HG02623 (cell line): ENCODE measurements around the gene PNKD.
"Not testable (repeated sequence)": the region's sequence is repeated elsewhere in the genome, so short reads cannot be mapped to it uniquely, and the experiment has no call there.

Experiments
- ATAC-seq: cut with Tn5 transposase; IDR thresholded peaks from one replicate; pipeline ENCODE4 v1.9.1; 2021; ENCODE audit warnings: moderate library complexity; ENCODE audit not compliant: unreplicated experiment

PNKD gene

DNA sequence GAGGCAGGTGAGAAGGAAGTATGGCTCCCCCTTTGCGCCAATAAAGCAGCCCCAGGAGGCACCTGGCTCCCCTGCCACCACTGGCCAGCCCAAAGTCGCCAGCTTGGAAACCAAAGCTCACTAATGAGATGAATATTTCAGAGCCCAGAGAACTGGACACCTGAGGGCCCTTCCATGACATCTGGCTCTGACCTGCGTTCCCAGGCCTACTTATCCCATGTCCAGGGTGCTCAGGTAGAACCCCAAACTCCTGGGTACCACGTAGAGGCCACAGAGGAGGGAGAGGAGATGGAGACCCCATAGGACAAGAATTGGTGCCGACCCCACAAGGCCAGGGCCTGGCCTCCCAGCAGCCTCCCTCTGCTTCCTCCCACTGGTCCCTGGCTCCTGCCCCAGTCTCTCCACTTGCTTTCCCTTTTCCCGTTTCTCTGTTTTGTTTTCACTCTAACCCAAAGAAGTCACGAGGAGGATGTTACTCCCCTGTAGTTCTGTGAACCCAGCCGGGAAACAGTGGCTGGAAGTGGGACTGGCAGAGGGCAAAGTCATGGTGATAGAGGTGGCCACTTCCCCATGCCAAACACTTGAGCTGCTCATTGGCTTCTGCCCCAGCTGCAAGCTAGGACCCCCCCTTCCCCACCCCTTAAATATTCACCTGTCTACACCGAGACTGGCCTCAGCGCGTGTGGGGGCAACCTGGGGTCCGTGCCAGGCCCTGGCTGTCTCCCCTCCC, 21.2 kb downstream of the PNKD start:
- no peak for ATAC-seq

DNA sequence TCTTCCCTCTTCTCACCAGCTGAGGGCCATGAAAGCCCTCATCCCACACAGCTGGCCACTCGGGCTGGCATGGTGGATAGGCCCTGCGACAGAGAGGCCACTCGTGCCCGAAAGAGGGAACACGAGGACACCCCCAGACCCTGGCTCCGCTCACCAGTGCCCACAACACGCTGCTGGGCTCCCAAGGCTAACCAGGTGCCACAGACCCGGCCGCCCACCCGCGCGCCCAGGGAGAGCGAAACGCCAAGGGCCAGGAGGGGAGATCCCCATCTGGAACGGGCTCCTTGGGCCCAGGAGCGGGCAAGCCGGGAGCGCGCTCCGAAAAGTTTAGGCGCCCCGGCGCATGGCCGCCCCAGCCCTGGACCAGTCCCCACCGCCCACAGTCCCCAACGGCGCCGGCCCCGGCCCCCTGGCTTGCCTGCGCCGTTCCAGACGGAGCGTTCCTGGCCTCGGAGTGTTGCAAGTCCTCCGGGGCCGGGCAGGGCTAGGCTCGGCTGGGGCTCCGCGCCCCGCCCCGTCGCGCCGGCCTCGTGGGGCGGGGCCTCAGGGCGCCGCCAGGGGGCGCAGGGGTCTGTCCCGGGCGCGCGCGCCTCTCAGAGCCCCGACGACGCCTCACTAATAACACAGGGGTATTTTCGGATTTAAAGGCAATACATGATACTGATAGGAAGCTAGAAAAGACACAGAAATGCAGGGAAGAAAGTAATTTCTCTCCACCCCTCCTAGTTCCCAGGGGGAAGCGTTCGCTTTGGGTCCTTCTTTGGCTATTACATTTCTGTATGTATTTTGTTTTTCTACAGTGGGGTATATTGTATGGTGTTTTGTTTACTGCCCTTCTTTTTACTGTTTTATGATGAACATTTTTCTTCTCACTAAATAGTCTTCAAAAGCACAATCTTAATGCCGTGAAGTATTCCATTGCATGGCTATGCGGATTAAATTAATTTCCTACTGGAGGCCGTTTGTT, 22.0 kb downstream of the PNKD start, which contains the start of gene TMBIM1:
Gene TMBIM1, minus strand, starts transcription at position 456 of the 967 bp plus-strand sequence. CDS start 10,362 bp downstream, outside the sequence.
- ATAC-seq = peak; percentile 69

DNA sequence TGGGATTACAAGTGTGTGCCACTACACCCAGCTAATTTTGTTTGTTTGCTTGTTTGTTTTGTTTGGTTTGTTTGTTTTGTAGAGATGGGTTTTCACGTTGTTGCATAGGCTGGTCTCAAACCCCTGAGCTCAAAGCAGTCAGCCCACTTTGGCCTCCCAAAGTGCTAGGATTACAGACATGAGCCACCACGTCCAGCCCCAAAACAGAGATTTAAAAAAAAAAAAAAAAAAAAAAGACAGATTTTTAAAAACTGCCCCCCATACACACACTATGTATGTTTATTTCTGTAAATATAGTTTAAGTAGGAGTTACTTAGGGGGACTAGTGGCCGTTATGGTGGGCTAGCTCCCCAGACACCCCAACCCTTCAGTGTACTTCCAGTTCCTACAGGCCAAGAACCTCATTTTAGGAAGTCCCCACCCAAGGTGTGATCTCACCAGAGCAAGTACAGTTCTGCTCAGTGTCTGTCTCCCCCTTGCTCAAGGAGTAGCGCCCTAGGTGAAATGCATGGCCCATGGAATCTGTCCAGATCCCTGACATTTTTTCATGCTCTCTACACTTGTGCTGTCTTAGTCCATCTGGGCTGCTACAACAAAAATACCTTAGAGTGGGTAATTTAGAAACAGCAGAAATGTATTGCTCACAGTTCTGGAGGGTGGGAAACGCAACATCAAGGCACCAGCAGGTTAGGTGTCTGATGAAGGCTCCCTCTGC, 23.6 kb downstream of the PNKD start:
- no peak for ATAC-seq

DNA sequence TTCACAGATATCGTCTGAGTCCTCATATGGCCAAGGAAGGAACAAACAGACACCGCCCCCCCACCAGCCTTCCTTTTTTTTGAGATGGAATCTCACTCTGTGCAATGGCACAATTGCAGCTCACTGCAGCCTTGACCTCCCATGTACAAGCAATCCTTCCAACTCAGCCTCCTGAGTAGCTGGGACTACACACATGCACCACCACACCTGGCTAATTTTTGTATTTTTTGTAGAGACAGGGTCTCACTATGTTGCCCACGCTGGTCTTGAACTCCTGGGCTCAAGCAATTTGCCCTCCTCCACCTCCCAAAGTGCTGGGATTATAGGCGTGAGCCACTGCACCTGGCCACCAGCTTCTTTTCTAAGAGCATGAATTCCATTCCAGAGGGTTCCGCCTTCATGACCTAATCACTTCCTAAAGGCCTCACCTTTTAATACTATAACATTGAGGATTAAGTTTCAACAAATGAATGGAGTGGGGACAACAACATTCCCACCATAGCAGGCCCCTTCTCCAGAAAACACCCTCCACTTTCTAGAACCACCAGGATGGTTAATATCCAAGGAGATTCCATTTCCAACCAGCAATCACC, 24.2 kb downstream of the PNKD start:
- no peak for ATAC-seq

DNA sequence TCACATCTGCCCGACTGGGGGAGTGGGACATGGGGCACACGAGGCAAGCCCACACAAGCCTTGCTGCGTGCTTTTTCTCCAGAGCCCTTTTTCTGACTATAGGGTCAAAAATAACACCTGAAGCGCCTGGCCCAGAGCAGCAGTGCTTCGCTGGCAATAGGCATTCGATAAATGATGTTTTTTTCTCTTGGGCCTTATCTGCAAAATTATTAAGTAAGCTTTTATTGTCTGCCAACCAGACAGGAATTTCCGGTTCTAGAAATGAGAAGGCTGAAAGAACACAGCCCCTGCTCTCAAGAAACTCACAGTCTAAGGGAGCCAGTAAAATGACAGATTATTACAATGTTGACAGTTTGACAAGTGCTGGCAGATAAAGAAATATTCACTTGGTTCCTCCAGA, 24.7 kb downstream of the PNKD start:
- no peak for ATAC-seq

DNA sequence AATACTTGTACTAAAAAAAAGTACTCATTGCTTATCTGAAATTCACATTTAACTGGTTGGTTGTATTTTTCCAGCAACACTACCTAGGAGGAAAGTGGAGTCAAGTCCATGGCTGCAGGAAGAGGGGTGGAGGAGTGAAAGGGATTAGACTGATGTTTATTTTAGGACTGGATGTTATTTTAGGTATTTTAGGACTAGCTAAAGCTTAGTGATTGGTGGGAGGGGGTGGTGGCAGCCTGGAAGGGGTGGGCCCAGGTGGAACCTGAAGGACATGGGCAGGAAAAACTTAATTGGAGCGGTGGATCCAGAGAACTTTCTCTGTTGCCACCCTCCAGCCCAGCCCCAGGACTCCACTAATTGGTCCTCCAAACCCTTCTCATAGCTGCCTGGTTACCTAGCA, 25.9 kb downstream of the PNKD start:
- no peak for ATAC-seq

DNA sequence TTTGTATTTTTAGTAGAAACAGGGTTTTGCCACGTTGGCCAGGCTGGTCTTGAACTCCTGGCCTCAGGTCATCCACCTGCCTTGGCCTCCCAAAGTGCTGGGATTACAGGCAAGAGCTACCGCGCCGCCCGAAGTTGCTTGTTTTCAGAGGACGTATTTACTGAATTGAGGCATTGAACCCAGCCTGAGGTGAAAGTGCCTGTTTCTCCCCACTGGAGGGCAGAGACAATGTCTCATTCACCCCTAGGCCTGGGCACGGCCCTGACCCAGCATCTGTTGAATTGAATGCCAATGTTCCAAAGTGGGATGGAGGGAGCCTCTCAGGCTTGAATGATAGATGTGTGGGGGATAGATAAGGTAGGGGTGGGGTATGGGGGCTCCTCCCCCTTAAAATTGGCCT, 26.5 kb downstream of the PNKD start:
- no peak for ATAC-seq

DNA sequence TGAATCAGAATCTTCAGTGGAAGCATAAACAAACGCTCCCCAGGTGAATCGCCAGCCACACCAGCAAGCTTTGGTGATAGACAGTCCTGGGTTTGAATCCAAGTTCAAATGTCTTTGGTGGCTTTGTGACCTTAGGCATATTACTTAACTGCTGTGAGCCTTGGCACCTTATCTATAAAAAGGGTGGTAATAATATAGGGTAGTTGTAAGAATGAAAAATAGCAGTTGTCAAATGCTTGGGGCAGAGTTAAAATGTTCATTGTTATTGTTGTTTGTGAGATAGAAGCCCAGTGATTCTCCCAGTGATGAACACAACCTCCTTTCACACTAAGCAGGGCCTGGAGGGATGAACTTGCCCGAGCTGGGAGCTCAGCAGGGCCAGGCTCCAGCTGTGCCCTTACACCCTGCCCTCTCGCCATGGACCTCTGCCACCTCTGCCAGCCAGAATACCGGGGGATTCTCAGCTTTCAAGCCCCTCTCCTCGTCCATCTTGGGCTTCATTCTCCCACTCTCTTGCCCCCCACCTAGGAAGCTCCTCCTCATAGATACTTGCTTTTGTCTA, 28.1 kb downstream of the PNKD start:
- no peak for ATAC-seq

DNA sequence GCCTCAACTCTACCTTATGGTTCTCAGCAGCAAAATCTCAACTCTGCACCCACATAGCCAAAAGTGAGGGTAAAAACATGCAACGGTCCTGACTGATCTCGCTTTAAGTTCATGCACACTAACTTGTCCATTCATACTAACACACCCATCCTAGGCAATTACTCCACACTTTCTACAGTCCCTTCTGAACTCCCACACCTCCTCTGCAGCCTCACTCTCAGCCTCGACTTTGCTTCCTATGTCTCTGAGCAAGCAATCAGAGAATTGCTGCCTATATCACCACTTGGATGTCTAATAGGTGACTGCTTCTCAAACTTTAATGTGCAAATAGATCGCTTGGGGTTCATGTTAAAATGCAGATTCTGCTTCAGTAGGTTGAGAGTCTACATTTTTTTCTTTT, 29.8 kb downstream of the PNKD start:
- ATAC-seq = no peak

DNA sequence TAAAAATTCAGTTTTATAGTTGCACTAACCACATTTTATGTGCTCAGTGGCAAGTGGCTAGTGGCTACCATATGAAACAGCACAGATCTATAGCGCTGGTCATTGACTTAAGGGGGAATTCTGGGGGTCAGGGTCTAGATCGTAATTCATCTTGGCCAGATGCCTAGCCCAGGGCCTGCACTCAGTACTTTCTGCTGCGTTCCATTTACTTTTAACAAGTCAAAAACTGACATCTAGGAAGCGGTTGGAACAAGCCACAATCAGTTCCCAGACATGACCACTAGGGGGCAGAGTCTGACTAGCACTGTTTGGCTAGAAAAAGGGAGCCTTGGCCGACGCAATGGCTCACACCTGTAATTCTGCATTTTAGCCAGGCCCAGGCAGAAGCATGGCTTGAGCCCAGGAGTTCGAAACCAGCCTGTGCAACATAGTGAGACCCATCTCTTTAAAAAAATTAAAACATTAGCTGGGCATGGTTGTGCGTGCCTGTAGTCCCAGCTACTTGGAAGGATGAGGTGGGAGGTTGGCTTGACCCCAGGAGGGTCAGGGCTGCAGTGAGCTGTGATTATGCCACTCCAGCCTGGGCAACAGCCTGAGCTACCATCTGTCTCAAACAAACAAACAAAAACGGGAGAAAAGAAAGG, 31.0 kb downstream of the PNKD start:
- no peak for ATAC-seq

DNA sequence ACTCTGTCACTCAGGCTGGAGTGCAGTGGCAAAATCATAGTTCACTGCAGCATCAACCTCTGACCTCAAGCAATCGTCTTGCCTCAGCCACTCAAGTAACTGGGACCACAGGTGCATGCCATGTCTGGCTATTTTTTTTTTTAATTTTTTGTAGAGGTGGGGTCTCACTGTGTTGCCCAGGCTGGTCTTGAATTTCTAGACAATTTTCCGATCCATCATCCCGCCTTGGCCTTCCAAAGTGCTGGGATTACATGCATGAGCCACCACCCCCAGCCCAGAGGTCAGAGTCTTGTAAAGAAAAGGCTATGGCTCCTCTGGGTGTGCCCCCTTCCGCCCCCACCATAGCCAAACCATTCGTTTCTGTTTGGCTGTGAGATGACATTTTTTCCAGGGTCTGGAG, 35.1 kb downstream of the PNKD start:
- ATAC-seq = no peak

DNA sequence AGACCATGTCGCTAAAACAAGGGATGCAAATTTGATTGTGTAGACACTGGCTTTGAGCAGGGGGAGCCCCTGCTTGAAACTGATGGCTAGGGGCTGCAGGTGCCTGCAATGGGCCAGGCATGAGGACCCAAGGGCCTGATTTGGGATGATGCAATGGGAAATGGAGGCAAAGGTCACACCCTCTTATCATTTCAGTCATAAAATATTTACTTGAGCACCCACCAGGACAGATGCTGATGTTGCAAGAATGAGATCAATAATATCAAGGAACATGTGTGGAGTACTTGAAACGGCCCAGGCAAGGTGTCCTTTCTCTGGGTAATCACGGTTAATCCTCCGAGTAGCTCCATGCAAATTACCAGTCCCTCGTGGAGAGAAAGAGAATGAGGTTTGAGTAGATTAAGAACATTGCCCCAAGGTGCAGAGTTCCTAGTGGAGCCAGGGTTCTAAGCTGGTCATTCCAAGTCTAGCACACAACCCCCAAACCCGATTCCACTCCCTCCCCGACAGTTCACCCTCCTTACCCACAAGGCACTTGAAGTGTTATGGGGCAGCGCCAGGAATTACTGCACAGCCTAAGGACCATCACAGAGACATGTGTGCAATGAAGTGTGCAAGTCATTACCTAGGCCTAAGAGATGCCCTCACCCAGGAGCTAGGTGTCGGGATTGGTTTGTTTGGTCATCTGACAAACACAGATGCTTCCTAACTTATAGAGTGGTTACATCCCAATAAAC, 36.0 kb downstream of the PNKD start:
- ATAC-seq = no peak

DNA sequence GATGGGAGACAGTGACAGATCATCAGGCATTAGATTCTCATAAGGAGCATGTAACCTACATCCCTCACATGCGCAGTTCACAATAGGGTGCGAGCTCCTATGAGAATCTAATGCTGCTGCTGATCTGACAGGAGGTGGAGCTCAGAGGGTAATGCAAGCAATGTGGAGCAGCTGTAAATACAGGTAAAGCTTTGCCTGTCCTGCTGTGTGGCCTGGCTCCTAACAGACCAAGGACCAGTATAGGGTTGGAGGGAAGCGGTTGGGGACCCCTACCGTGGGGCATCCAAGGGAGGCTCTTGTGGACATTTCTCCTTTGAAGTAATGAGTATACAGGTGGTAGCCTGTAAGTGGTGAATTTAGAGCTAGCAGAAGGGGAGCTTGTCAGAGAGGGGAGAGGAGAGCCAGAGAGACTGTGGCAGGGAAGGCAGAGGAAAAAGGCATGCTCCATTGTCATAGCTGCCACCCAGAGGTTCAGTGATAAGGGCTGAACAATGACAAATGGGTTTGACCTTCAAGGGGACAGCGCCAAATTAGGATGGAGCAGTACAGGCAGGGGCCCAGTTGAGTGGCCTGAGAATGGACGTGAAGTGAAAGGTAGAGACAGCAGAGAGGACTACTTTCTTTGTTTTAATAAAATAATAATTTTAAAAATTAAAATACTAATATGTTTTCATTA, 37.2 kb downstream of the PNKD start:
- no peak for ATAC-seq

DNA sequence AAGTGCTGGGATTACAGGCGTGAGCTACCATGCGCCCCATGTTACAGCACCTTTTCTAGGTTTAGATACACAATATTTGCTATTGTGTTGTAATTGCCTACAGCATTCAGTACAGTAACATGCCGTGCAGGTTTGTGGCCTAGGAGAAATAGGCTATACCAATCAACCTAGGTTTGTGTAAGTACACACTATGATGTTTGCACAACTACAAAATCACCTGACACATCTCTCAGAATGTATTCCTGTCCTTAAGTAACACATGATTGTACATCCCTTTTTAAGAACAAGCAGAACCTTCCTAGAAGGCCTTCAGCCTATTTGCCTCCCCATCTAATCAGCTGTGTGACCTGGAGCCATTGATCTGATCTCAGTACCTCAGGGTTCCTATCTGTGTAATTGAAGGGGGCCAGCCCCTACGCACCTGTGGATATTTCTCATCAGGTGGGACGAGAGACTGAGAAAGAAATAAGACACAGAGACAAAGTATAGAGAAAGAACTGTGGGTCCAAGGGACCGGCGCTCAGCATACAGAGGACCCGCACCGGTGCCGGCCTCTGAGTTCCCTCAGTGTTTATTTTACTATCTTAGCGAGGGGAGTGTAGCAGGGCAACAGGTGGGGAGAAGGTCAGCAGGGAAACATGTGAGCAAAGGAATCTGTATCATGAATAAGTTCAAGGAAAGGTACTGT, 40.7 kb downstream of the PNKD start:
- ATAC-seq = no peak

DNA sequence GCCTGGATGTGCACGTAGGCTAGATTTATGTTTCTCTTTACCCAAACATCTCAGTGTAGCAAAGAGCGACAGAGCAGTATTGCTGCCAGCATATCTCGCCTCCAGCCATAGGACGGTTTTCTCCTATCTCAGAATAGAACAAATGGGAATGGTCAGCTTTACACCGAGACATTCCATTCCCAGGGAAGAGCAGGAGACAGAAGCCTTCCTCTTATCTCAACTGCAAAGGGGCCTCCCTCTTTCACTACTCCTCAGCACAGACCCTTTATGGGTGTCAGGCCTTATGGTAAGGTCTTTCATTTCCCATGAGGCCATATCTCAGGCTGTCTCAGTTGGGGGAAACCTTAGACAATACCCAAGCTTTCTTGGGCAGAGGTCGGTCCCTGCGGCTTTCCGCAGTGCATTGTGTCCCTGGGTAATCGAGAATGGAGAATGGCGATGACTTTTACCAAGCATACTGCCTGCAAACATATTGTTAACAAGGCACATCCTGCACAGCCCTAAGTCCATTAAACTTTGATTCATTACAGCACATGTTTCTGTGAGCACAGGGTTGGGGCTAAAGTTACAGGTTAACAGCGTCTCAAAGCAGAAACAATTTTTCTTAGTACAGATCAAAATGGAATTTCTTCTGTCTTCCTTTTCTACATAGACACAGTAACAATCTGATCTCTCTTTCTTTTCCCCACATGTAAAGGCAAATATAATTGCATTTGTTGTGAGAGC, 41.4 kb downstream of the PNKD start:
- not testable (repeated sequence) for ATAC-seq

DNA sequence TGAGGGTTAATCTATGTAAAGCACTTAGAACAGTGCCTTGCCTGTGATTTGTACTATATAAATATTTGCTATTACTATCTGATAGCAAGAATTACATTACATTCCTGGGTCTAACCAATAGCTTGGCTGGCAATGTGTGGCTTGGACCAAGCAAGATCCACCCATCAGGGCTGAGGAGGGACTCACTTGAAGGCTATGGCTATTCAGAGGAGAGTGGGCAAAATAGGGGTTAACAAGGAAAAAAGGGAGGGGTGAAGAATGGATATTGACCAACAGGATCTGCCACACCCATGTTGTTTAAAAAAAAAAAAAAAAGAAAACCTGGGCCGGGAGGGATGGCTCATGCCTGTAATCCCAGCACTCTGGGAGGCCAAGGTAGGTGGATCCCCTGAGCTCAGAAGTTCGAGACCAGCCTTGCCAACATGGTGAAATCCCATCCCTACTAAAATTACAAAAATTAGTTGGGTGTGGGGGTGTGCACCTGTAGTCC, 42.0 kb downstream of the PNKD start:
- ATAC-seq = no peak

DNA sequence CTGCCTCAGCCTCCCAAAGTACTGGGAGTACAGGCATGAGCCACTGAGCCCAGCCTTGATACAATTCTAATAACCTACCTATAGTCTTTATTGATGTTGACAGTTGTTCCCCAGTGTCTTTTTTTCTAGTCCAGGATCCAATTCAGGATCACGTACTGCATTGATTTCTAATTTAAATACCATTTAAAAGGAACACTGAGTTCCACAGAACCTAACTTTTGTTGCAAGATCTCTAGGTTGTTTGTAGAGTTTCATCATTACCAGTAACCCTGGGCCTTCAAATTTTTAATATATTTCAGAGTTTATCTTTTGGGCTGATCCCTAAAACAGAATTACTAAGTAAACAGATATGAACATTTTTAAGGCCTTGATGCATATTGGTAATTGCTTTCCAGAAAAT, 43.0 kb downstream of the PNKD start:
- ATAC-seq = no peak

DNA sequence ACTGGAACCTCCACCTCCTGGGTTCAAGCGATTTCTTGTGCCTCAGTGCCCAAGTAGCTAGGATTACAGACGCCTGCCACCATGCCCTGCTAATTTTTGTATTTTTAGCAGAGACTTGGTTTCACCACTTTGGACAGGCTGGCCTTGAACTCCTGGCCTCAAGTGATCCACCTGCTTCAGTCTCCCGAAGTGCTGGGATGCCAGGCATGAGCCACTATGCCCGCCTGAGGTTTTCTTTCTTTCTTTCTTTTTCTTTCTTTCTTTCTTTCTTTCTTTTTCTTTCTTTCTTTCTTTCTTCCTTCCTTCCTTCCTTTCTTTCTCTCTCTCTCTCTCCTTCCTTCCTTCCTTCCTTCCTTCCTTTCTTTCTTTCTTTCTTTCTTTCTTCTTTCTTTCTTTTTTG, 44.4 kb downstream of the PNKD start:
- not testable (repeated sequence) for ATAC-seq
